OCI-LY1 (cell line): ENCODE measurements around the gene DPPA5.

Experiments
- H2AFZ ChIP-seq: fragments of 200-600 bp; sonication (generic), shearing (Covaris generic); 2 replicates; pipeline ENCODE4 v1.6.0; 2014; ENCODE audit warnings: antibody characterized with exemption, mild to moderate bottlenecking, low read length
- H3F3A ChIP-seq: fragments of 200-600 bp; sonication (generic), shearing (Covaris generic); 2 replicates; pipeline ENCODE4 v1.6.0; 2014; ENCODE audit warnings: mild to moderate bottlenecking, antibody characterized with exemption, low read length, moderate library complexity; ENCODE audit not compliant: insufficient read depth
- H3K27ac ChIP-seq: fragments of 200-600 bp; sonication (generic); 2 replicates; pipeline ENCODE4 v1.5.1; 2014; ENCODE audit warnings: low read length, mixed run types, mild to moderate bottlenecking, low read depth; ENCODE audit not compliant: poor library complexity, severe bottlenecking
- H3K27me3 ChIP-seq: fragments of 200-600 bp; sonication (generic); 2 replicates; pipeline ENCODE4 v1.6.0; 2014; ENCODE audit warnings: antibody characterized with exemption, mild to moderate bottlenecking, low read length, moderate library complexity; ENCODE audit not compliant: insufficient read depth
- H3K36me3 ChIP-seq: fragments of 200-600 bp; sonication (generic); 2 replicates; pipeline ENCODE4 v1.6.1; 2014; ENCODE audit warnings: mild to moderate bottlenecking, antibody characterized with exemption, low read length, moderate library complexity, mixed read lengths; ENCODE audit not compliant: insufficient read depth
- H3K4me1 ChIP-seq: fragments of 200-600 bp; sonication (generic); 2 replicates; pipeline ENCODE4 v1.5.1; 2014; ENCODE audit warnings: mild to moderate bottlenecking, low read length, moderate library complexity; ENCODE audit not compliant: insufficient read depth, severe bottlenecking
- H3K4me2 ChIP-seq: fragments of 200-600 bp; sonication (generic), shearing (Covaris generic); 2 replicates; pipeline ENCODE4 v1.6.1; 2014; ENCODE audit warnings: low read length
- H3K4me3 ChIP-seq: fragments of 200-600 bp; sonication (generic); 2 replicates; pipeline ENCODE4 v1.5.1; 2014; ENCODE audit warnings: low read length, low read depth, mild to moderate bottlenecking, mixed read lengths; ENCODE audit not compliant: poor library complexity, severe bottlenecking
- H3K79me2 ChIP-seq: fragments of 200-600 bp; shearing (Covaris generic); 2 replicates; pipeline ENCODE4 v1.6.1; 2016; ENCODE audit warnings: mixed run types, low read length, mixed read lengths; ENCODE audit not compliant: insufficient read depth
- H3K9ac ChIP-seq: fragments of 200-600 bp; sonication (generic), shearing (Covaris generic); 2 replicates; pipeline ENCODE4 v1.6.1; 2014; ENCODE audit warnings: mild to moderate bottlenecking, low read length, mixed read lengths
- H3K9me2 ChIP-seq: fragments of 200-600 bp; sonication (generic), shearing (Covaris generic); 2 replicates; pipeline ENCODE4 v1.6.1; 2014; ENCODE audit warnings: low read depth, mild to moderate bottlenecking, low read length, mixed read lengths
- H3K9me3 ChIP-seq: fragments of 200-600 bp; shearing (Covaris generic); 2 replicates; pipeline ENCODE4 v1.6.1; 2014; ENCODE audit warnings: low read length, mixed read lengths
- H4K20me1 ChIP-seq: fragments of 200-600 bp; sonication (generic), shearing (Covaris generic); 2 replicates; pipeline ENCODE4 v1.6.0; 2016; ENCODE audit warnings: mild to moderate bottlenecking, low read length; ENCODE audit not compliant: insufficient read depth
- CTCF ChIP-seq: fragments of 200-600 bp; sonication (generic), shearing (Covaris generic); IDR thresholded peaks from 2 replicates; pipeline ENCODE4 v1.5.1; 2017; ENCODE audit warnings: mild to moderate bottlenecking, antibody characterized with exemption, low read length, moderate library complexity, mixed read lengths
- EZH2 ChIP-seq: fragments of 200-600 bp; sonication (generic), shearing (Covaris generic); IDR thresholded peaks from 2 replicates; pipeline ENCODE4 v1.8.0; 2017; ENCODE audit warnings: borderline replicate concordance, mixed run types, mild to moderate bottlenecking, antibody characterized with exemption, low read length, moderate library complexity, mixed read lengths

The DPPA5 gene

GRCh38 chr6:73341335-73341734 lies 12.7 kb downstream of the DPPA5 start:
- Histone ChIP-seq H3K27me3 (no peaks in the 10 kb centered on the region), H3K4me2 (no peak overlapping the region), H3K4me1 (no peaks in the 10 kb centered on the region), H3F3A (no peaks in the 10 kb centered on the region), H3K9me2 (no peaks in the 10 kb centered on the region), H3K36me3 (no peaks in the 10 kb centered on the region), H3K9me3 (no peaks in the 10 kb centered on the region), H3K4me3 (no peak overlapping the region), H4K20me1 (no peaks in the 10 kb centered on the region), H3K79me2 (no peaks in the 10 kb centered on the region), H2AFZ (no peak overlapping the region), H3K9ac (no peak overlapping the region), H3K27ac (no peak overlapping the region)
- TF ChIP-seq EZH2 = no peak
- no peak for TF ChIP-seq CTCF

- TF ChIP-seq CTCF (no peak), EZH2 (no peak)
- Histone ChIP-seq H3K36me3 (no peaks in the 10 kb centered on the region), H4K20me1 (no peaks in the 10 kb centered on the region), H3K9me3 (no peaks in the 10 kb centered on the region), H3K9ac (no peak overlapping the region), H3K4me2 (no peak overlapping the region), H3K4me1 (no peaks in the 10 kb centered on the region), H3K27me3 (no peaks in the 10 kb centered on the region), H3K27ac (no peak overlapping the region), H3F3A (no peaks in the 10 kb centered on the region), H3K79me2 (no peaks in the 10 kb centered on the region), H3K9me2 (no peaks in the 10 kb centered on the region), H2AFZ (no peak overlapping the region), H3K4me3 (no peak overlapping the region)
These were observed 14.0 kb downstream of the DPPA5 start for GRCh38 chr6:73340048-73340447.

GRCh38 chr6:73339340-73339739 lies 14.7 kb downstream of the DPPA5 start:
- H3K9me2 ChIP-seq = no peaks in the 10 kb centered on the region
- H3K79me2 ChIP-seq = no peaks in the 10 kb centered on the region
- no peak overlapping the region for H3K9ac ChIP-seq
- no peak for TF ChIP-seq EZH2
- TF ChIP-seq CTCF = no peak
- H4K20me1 ChIP-seq = no peaks in the 10 kb centered on the region
- no peak overlapping the region for H3K4me3 ChIP-seq
- no peaks in the 10 kb centered on the region for H3K27me3 ChIP-seq
- H3K9me3 ChIP-seq = no peaks in the 10 kb centered on the region
- no peak overlapping the region for H3K27ac ChIP-seq
- no peaks in the 10 kb centered on the region for H3K4me1 ChIP-seq
- H2AFZ ChIP-seq = no peak overlapping the region
- H3K4me2 ChIP-seq = no peak overlapping the region
- no peaks in the 10 kb centered on the region for H3K36me3 ChIP-seq
- no peaks in the 10 kb centered on the region for H3F3A ChIP-seq
